RCC 7860 (cell line): ENCODE measurements around the gene WNT8B.
A peak's percentile ranks its signal among the peaks of the same experiment; 100 is the strongest.

Source experiments
- DNase-seq: peaks from one replicate; pipeline ENCODE4 v3.0.0-alpha.2; 2015; ENCODE audit warnings: low spot score
- FAIRE-seq: peaks from 2 replicates; lab custom pipeline; 2012; peaks lifted over from hg19 to GRCh38; lab: Jason Lieb, UNC

WNT8B gene, protein sequence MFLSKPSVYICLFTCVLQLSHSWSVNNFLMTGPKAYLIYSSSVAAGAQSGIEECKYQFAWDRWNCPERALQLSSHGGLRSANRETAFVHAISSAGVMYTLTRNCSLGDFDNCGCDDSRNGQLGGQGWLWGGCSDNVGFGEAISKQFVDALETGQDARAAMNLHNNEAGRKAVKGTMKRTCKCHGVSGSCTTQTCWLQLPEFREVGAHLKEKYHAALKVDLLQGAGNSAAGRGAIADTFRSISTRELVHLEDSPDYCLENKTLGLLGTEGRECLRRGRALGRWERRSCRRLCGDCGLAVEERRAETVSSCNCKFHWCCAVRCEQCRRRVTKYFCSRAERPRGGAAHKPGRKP

DNA sequence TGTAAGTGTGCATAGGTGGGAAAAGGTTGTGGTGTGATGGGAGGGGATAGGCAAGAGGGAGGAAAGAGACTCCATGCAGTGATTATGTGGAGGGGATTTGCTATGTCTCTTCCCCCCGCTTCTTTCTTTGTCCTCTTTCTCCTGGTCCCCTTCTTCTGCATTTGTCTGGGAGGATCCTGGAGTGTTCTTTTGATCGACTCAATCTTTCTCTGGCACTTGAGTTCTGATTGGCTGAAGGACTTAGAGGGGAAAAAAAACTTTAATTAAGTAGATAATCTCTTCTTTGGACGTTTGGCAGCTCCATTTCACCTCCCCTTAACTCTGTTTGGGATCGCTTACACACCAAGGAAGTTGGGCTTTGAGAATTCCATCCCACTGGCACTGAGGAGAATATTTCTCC is at the start of gene WNT8B:
TSS of gene WNT8B (plus strand) at position 301 of the 400 bp plus-strand sequence. CDS start 160 bp downstream, outside the sequence.
- no peak for DNase-seq
- no peak for FAIRE-seq

DNA sequence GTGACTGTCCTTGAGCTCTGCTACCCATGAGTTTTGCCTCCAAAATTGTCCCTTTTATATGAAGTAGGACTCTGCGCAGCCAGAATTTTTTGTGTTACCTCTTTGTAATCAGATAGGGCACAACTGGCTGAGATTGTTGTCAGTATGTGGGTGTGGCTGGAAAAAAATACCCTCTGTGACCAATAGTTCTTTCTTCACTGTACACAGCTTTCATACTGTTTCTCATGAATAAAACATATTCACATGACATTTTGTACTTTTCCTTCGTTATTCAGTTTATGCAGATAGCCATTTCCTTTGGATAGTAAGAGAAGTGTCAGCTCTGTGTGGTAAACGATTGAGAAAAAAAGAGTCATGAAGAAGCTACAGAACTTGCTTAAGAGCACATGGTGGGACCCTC is 49.6 kb upstream of the WNT8B start:
- FAIRE-seq = no peak
- DNase-seq = no peak

DNA sequence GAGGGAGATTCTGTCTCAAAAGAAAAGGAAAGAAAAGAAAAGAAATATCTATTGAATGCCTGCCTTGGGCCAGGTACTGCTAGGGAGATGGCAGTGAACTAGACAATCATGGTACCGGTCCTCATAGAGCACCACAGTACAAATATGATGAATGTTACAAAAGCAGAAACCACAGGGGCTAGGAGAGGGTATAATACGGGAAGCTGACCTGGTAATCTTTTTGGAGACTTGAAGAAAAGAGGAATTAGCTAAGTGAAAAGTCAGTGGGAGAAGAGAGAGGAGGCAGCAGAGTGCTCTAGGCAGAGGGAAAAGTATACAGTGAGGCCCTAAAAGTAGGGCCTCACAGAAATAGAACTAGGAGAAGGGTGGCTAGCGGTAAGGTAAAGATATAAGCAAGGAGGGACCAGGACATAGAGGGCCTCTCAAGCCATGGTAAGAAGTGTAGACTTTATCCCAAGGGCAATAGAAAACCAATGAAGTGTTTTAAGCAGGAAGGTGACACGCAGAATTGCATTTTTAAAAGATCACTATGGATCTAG is 42.8 kb upstream of the WNT8B start:
- DNase-seq = no peak

DNA sequence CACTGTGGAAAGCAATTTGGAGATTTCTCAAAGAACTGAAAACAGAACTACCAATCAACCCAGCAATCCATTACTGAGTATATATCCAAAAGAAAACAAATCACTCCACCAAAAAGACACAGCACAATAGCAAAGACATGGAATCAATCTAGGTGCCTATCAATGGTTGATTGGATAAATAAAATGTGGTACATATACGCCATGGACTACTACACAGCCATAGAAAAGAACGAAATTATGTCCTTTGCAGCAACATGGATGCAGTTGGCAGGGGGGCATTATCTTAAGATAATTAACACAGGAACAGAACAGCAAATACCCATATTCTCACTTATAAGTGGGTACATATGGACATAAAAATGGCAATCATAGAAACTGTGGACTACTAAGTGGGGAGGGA is 35.4 kb upstream of the WNT8B start:
- FAIRE-seq = no peak

More for the DNA sequence above, 42.8 kb upstream of the WNT8B start:
- FAIRE-seq = no peak

DNA sequence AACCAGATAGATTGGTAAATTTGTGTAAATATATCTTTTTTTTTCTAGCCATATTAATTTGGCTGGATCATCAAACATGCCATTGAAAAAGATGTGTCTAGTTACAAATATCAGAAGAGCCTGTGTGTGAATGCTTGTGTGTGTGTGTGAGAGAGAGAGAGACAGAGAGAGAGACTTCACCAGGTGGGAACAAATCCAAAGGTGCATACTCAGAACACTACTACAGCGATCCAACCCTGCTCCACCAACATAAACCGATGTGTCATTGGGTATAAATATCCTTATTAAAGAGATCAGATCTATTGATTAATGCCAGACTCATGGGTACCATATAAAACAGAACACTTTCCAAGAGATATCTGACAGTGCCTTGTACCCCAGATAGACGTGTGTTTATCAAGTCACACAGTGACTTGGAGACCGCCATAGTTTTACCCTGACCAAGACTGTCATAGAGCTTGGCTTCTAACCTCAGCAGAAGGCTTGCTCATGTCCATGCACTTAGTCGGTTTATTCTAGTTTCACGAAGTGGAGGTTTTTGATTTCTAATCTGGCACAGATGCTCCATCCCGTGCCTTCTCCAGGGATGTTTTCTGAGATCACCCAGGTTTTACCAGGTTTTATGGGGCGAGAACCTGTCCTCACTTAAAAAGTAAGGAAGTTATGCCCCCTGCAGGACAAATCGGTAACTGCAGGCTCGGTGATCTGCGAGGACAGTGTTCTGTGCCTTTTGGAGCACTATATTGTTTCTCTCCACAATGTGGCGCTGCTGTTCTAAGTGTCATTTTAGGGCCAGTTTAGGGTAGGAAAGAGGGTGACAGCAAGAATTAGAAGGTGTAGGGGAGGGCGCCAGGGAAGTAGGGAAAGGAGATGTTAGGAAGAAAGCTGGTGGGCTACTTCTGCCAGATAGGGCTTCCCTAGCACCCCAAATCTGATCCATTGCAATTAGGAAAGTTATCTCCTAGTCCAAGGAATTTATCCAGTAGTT is 29.3 kb upstream of the WNT8B start:
- peak; percentile 81 for DNase-seq
- peak; percentile 91 for FAIRE-seq

More for the DNA sequence above, 35.4 kb upstream of the WNT8B start:
- DNase-seq = no peak

DNA sequence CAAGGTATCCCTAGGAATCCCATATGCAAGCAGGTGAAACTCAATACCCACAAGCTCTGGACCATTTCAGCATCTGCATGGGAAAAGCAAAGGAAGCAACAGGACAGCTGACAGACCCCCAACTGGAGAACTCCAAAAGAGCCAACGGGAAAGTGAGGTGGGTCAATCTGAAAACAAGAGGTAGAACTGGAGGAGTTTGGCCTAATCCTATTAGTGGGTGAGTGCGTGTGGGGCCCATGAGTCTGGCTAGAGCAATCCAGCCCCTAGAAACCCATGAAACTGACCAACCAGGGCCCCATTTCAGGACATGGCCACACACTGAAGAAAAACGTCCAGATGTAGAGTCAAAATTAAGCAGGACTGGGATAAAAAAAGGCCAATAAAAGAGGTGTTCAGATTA is 26.6 kb upstream of the WNT8B start:
- no peak for FAIRE-seq

DNA sequence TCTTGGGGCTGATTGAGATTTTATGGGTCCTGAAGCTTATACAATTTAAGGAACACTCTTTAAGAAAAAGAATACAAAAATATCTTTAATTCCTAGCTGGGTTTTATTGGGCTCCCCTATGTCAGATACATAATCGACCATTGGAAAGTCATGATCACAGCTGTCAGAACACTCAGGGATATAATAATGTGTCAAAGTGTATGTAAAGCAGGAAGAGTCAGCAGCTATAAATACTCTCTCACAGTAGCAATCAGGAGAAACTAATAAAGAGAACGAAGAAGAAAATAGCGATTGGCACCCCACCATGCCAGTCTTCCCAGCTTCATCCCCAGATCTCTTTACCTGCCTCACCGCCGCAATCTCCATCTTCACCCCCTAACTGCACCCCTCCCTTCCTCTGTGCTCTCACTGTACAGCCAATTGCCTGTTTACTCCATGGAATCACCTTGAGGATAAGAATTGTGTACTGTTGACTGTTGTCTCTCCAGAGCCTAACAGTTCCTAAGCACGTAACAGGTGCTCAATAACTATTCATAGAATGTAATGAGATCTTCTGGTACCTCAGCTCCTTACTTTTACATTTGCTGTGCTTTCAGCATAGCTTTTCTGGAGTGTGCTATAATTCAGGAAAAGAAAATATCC is 24.0 kb upstream of the WNT8B start:
- no peak for DNase-seq
- FAIRE-seq = no peak

More for the DNA sequence above, 26.6 kb upstream of the WNT8B start:
- no peak for DNase-seq

DNA sequence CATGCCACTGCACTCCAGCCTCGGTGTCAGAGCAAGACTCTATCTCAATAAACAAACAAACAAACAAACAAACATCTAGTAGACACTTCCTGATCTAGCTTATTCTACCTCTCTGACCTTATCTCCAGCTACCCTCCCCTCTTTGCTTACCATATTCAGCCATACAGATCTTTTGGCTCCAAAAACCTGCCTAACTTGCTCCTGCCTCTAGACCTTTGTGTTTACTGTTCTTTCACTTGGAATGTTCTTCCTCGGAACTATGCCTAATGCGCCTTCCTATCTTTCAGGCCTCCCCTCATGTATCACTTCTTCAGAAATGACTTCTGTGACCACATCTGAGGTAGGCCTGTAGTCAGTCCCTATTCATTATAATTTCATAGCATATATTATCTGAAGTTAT is 20.3 kb upstream of the WNT8B start:
- no peak for FAIRE-seq
- no peak for DNase-seq

DNA sequence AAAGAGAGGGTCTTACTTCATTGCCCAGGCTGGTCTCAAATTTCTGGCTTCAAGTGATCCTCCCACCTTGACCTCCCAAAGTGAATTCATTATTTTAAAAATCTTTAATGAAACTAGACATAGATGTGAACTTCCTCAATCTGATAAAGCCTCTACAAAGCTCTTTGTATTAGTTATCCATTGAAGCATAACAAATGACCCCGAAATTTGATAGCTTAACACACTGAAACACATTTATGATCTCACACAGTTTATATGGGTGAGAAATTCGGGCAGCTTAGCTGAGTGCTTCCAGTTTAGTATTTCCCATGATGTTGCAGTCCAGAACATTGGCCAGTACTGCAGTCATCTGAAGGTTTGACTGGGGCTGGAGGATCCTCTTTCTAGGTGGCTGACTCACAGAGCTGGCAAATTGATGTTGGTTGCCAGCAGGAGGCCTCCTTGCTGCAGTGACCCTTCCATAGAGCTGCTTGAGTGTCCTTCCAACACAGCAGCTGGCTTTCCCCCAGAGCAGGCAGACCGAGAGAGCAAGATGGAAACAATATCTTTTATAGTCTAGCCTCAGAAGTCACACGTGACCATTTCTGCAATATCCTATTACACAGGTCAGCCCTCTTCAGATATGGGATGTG is 16.6 kb upstream of the WNT8B start:
- FAIRE-seq (no peak), DNase-seq (no peak)

DNA sequence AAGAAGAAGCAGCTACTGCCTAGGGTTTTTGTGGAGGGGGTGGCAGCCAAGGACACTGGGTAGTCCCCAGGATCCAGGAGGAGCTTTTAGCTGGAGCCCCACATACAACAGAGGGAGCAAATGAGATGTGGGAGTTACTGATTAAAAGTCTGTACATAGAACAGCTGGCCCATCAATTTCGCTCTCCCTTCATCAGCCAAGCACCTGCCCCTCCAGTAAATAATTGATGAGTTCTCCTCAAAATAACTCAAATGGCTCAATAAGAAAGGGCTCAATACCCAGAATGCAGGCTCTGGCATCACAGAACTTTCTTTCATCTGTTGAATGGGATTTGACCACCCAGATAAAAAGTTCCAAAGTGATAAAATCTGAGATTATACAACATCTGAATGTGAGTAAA is 15.1 kb upstream of the WNT8B start:
- no peak for DNase-seq
- FAIRE-seq = no peak

DNA sequence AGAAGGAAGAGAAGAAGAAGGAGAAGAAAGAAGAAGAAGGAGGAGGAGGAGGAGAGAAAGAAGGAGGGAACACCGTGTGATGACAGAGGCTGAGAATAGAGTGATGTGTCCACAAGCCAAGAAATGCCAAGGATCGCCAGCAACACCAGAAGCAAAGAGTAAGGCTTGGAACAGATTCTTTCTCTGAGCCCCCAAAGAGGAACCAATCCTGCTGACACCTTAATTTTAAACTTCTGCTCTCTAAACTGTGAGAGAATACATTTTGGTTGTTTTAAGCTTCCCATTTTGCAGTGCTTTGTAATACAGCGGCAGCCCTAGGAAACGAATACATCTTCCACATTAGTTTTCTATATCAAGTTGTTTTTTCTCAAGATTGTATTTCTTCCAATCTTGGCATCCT is 13.9 kb upstream of the WNT8B start:
- DNase-seq (no peak), FAIRE-seq (no peak)

DNA sequence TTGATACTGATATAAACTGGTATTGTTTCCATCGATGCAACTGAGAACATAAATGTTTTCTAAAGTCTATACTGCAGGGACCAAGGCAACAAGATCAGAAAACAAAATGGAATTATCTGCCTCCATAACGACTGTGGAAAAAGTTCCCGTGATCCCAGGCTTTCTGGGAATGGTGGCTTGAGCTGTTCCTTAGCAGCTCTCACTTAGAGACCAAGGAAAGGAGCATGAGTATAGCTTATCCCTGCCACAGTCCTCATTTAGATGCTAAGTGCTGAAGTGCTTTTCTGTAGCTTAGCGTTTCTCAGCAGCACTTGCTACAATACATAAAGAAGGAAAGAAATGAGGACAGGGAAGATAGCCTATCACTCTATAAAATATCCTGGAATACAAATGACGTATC is 5.5 kb downstream of the WNT8B start:
- DNase-seq (no peak), FAIRE-seq (no peak)

DNA sequence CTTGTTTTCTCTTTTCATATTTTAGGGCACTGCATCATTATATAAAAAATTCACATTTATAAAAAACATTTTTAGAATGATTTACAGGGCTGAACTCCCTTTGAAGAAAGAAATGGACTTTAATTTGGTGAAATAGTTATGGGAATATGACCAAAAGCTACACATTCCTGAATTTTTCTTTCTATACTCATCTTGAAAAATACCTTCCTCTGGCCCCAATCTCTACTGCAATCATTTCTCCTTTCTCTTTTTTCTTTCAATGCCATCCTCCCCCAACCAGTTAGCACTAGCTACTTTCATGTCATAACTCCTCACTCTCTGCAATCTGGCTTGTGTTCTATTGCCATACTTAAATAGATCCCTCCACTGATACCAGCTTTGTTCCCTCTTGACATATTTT is 6.2 kb downstream of the WNT8B start:
- DNase-seq = no peak
- no peak for FAIRE-seq

DNA sequence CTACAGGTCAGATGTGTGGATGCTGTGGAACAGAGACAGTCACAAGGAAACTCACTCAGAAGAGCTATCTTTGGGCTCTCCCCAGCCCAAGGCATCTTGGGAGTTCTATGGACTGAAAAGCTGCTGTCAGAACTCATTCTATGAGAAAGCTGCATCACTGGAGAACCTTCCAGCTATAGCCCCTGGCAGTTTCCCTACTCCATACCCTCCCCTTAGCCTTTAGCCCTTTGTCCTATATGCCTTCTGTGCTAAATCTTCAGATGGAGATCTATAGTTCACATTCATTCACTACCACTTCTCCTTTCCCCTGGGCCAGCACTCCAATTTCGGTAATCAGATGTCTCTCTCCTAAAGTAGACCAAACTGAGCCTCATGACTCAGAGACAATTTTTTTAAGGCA is 6.9 kb downstream of the WNT8B start:
- FAIRE-seq (no peak), DNase-seq (no peak)

DNA sequence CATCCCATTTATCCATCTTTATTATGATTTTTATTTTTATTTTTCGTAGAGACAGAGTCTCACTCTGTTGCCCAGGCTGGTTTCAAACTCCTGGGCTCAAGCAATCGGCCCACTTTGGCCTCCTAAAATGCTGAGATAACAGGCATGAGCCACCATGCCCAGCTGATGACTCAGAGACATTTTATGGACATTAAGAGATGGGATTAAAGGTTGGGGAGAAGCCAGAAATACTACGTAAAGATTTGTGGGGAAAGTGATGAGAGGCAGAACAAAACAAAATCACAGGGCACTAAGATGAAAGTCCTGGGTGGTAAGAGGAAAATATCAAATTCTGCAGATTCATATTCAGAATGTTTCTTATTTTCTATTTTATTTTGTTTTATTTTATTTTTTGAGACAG is 7.6 kb downstream of the WNT8B start:
- FAIRE-seq (no peak), DNase-seq (no peak)

DNA sequence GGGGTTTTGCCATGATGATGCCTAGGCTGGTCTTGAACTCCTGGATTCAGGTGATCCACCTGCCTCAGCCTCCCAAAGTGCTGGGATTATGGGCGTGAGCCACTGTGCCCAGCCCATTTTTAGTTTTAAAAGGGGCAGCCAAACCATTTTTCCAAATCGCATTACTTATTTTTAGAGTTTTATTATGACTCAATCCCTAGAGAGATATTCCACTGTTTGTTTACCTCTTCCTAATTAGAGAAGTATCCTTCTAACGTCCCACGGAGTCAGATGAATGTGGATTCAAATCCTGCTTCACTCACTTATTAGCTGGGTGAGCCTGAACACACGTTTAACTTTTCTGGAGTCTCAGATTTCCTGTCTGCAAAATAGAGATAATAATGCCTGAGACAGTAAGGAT is 15.2 kb downstream of the WNT8B start:
- no peak for FAIRE-seq

DNA sequence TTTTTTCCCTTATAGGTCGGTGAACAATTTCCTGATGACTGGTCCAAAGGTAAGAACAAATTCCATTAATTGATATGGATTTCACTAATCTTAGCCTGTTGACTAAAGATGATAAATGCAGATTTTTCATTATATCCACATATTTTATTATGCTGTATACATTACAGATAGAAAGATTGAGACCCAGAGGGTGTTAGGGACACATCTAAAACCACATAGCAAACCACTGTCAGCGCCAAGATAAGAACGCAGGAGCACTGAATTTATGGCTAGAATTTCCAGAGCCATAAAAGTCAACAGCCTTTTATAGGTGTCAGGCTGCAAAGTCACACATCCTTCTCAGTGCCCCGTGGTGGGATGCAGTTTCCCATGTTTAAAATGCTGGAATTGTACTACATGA is 16.2 kb downstream of the WNT8B start:
- FAIRE-seq = no peak
- no peak for DNase-seq

More for the DNA sequence above, 15.2 kb downstream of the WNT8B start:
- DNase-seq = no peak

DNA sequence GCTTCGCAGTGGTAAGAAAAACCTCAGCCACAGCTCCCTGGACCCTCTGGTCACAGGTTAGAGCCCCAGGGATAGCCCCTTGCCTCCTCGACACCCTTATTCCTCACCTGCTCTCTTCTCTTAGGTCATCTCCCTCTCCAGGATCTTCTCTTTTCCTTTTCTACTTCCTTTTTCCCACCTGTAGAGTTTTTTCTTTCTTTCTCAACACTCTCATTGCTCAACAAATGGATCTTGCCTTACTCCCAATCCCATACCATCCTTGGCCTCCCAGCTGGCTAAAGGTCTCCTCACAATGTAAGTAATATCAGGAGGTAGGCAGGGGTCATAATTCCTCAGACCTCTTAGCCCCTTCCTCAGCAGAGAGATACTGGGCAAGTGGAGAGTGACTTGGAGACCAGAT is 17.2 kb downstream of the WNT8B start:
- DNase-seq (no peak), FAIRE-seq (no peak)

DNA sequence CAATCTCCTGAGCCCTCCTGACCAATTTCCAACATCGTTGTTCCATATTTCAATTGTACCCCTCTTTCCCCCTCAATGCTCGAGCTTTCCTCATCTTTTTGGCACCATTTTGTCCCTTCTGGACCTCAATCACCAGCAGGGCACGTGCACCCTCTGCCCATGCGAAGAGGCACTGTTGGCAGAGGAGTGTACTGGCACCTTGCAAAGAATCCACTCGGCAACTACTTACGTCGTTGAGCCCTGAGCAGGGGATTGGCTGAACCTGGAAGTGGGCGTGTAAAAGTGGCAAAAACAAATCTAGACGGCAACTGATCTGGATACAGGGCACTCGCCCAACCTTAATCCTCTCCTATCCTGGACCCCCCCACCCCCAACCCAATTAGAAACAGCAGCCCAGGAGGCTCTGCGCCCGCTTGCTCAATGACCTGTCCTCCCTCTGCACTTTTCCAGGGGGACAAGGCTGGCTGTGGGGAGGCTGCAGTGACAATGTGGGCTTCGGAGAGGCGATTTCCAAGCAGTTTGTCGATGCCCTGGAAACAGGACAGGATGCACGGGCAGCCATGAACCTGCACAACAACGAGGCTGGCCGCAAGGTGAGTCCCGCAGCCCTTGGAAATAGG is 18.8 kb downstream of the WNT8B start:
- peak; percentile 66 for DNase-seq
- FAIRE-seq = peak; percentile 63

DNA sequence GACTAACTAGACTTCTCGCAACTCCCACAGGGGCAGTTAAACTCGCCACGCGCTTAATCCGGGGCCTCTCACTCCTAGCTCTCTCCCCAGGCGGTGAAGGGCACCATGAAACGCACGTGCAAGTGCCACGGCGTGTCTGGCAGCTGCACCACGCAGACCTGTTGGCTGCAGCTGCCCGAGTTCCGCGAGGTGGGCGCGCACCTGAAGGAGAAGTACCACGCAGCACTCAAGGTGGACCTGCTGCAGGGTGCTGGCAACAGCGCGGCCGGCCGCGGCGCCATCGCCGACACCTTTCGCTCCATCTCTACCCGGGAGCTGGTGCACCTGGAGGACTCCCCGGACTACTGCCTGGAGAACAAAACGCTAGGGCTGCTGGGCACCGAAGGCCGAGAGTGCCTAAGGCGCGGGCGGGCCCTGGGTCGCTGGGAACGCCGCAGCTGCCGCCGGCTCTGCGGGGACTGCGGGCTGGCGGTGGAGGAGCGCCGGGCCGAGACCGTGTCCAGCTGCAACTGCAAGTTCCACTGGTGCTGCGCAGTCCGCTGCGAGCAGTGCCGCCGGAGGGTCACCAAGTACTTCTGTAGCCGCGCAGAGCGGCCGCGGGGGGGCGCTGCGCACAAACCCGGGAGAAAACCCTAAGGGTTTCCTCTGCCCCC is 19.5 kb downstream of the WNT8B start:
- peak; percentile 13 for DNase-seq
- no peak for FAIRE-seq
